Thoracic aorta (tissue), 2 donors: ENCODE data around the gene ATL3. TPM values are rescaled to one million over a fixed set of nuclear protein-coding genes. Genes with fewer than 3 reads are reported as not detected.
"Not testable (repeated sequence)": the region's sequence is repeated elsewhere in the genome, so short reads cannot be mapped to it uniquely, and the experiment has no call there.

Source experiments
- ATAC-seq: fragments of 150-250 bp; one replicate; pipeline ENCODE4 v1.8.0; 2017; ENCODE audit warnings: low read depth; ENCODE audit not compliant: insufficient number of reproducible peaks, low FRiP score
- DNase-seq: peaks from one replicate; pipeline ENCODE4 v3.0.0-alpha.2; 2020; ENCODE audit warnings: low spot score
- H3K27ac ChIP-seq, 2 donors: fragments of 200-600 bp; sonication (generic); 1 replicate in 1 of 2; 2 replicates in 1 of 2; pipeline ENCODE4 v1.5.1; 2016; ENCODE audit warnings: mild to moderate bottlenecking in 2 of 2, moderate library complexity in 2 of 2
- H3K27me3 ChIP-seq: fragments of 200-600 bp; sonication (generic); replicated peaks from 2 replicates; pipeline ENCODE4 v1.6.0; 2016; ENCODE audit warnings: mild to moderate bottlenecking; ENCODE audit not compliant: insufficient read depth
- H3K36me3 ChIP-seq: fragments of 200-600 bp; sonication (generic); one replicate; pipeline ENCODE4 v1.5.1; 2016
- H3K4me1 ChIP-seq, 2 donors: fragments of 200-600 bp; sonication (generic); 1 replicate in 1 of 2; 2 replicates in 1 of 2; pipeline versions ENCODE4 v1.5.1 to v1.6.0; 2016; ENCODE audit warnings: low read depth in 2 of 2, mild to moderate bottlenecking in 1 of 2; ENCODE audit not compliant: control insufficient read depth in 1 of 2
- H3K4me3 ChIP-seq: fragments of 200-600 bp; sonication (generic); 2 replicates; pipeline ENCODE4 v1.5.1; 2016; ENCODE audit warnings: mild to moderate bottlenecking
- H3K9me3 ChIP-seq: fragments of 200-600 bp; sonication (generic); 2 replicates; pipeline ENCODE4 v1.5.1; 2016
- CTCF ChIP-seq: fragments of 200-600 bp; sonication (generic); IDR thresholded peaks from one replicate; pipeline ENCODE4 v1.5.1; 2019; ENCODE audit warnings: antibody characterized with exemption
- total RNA-seq, 2 donors: library from RNA; depleted of rRNA; stranded (reverse); fragments of >200 nt; gene quantifications; one replicate each; pipeline versions ENCODE4 v1.1.0 to v1.2.3, GENCODE V29; 2016

The ATL3 gene
- total RNA-seq, 2 donors from 2014 or later: 188 to 192 TPM

GRCh38 chr11:63583357-63583677 lies 87.9 kb downstream of the ATL3 start:
- Histone ChIP-seq H3K36me3 (peaks cover 24% of the 10 kb centered on the region), H3K4me3 (no peak overlapping the region), H3K4me1 (no peaks in the 10 kb centered on the region), H3K9me3 (peaks cover 4% of the 10 kb centered on the region), H3K27ac (no peak overlapping the region), H3K27me3 (no peaks in the 10 kb centered on the region)
- no peak for DNase-seq
- ATAC-seq: no peak
- TF ChIP-seq CTCF: no peak

- ATAC-seq, DNase-seq, H3K27me3 ChIP-seq, H3K9me3 ChIP-seq, H3K27ac ChIP-seq, H3K4me1 ChIP-seq, H3K4me3 ChIP-seq: not testable (repeated sequence)
- peaks cover 23% of the 10 kb centered on the region for H3K36me3 ChIP-seq
Observed at GRCh38 chr11:63581224-63581623, 90.0 kb downstream of the ATL3 start.

GRCh38 chr11:63578882-63579281 lies 92.3 kb downstream of the ATL3 start:
- H3K4me1 ChIP-seq: peaks cover 9 to 25% of the 10 kb centered on the region in 2 donors
- not testable (repeated sequence) for DNase-seq, H3K4me3 ChIP-seq, H3K27ac ChIP-seq, H3K9me3 ChIP-seq, H3K27me3 ChIP-seq, ATAC-seq
- peaks cover 18% of the 10 kb centered on the region for H3K36me3 ChIP-seq

- H3K36me3 ChIP-seq: peaks cover 7% of the 10 kb centered on the region
- DNase-seq (peak; percentile 6), ATAC-seq (peak; percentile 57)
- no peaks in the 10 kb centered on the region for H3K27me3 ChIP-seq
- H3K4me1 ChIP-seq: peaks cover 9 to 26% of the 10 kb centered on the region in 2 donors
- peak overlapping the region; percentile 46 to 51 for H3K27ac ChIP-seq
- peaks cover 2% of the 10 kb centered on the region for H3K9me3 ChIP-seq
- peak overlapping the region; percentile 51 for H3K4me3 ChIP-seq
- TF ChIP-seq CTCF: no peak
Observed at GRCh38 chr11:63574856-63575602, 96.1 kb downstream of the ATL3 start.

Other genes starting within 250 kb of the ATL3 start
- 1 to 10 TPM in 1 of 2 donors, under 1 TPM in 1; 0.49 to 1.8 TPM for gene PLAAT5, start 180.2 kb downstream of the ATL3 start, total RNA-seq
- gene LGALS12, start 165.3 kb downstream of the ATL3 start, total RNA-seq: under 1 TPM in 1 of 2 donors, not detected in 1; 0.54 TPM
- gene PLAAT4, start 134.6 kb downstream of the ATL3 start, total RNA-seq: 10 to 100 TPM; 19.2 to 20.4 TPM
- not detected for gene PLAAT2, start 108.0 kb downstream of the ATL3 start, total RNA-seq
- 10 to 100 TPM; 29.5 to 48.7 TPM for gene PLAAT3, start 56.9 kb downstream of the ATL3 start, total RNA-seq
- gene RTN3, start 10.1 kb upstream of the ATL3 start, total RNA-seq: 10 to 100 TPM; 75.1 to 91.1 TPM
- gene ZFTA, start 97.4 kb upstream of the ATL3 start, total RNA-seq: 10 to 100 TPM; 21.2 to 27.5 TPM
- 10 to 100 TPM; 14.8 to 16.4 TPM for gene SPINDOC, start 142.1 kb upstream of the ATL3 start, total RNA-seq
- gene MARK2, start 167.7 kb upstream of the ATL3 start, total RNA-seq: 10 to 100 TPM; 20.2 to 25.5 TPM
- 1 to 10 TPM; 1.4 to 3.8 TPM for gene RCOR2, start 245.8 kb upstream of the ATL3 start, total RNA-seq